Activated CD4-positive, alpha-beta memory T cell treated with anti-CD3 and anti-CD28 coated beads, Interleukin-2, amount 10 ng/mL, durations not matched to agents 7 days and 5 days (primary cell): ENCODE measurements around the gene HDAC5. TPM values are rescaled to one million over a fixed set of nuclear protein-coding genes. Genes with fewer than 3 reads are reported as not detected.
"Not testable (repeated sequence)": the region's sequence is repeated elsewhere in the genome, so short reads cannot be mapped to it uniquely, and the experiment has no call there.

ENCODE experiments used
- CTCF ChIA-PET: fragments of 350-600 bp; sonication (Branson Sonifier 250); formaldehyde crosslinking; loops from one replicate; lab custom pipeline; 2021; ENCODE audit warnings: antibody characterized with exemption, inconsistent platforms; lab: Charles Lee
- POLR2A ChIA-PET: fragments of 350-600 bp; sonication (Branson Sonifier 250); formaldehyde crosslinking; loops from one replicate; lab custom pipeline; 2021; ENCODE audit warnings: antibody characterized with exemption; lab: Charles Lee
- DNase-seq: peaks from one replicate; pipeline ENCODE4 v3.0.0-alpha.2; 2020
- H3K27ac Mint-ChIP-seq: one replicate; pipeline ENCODE4 v1.8.0; 2021; ENCODE audit warnings: mild to moderate bottlenecking, mixed read lengths
- H3K27me3 Mint-ChIP-seq: one replicate; pipeline ENCODE4 v1.8.0; 2021; ENCODE audit warnings: mixed read lengths
- H3K36me3 Mint-ChIP-seq: one replicate; pipeline ENCODE4 v1.8.0; 2021; ENCODE audit warnings: low read depth, mixed read lengths
- H3K4me1 Mint-ChIP-seq: one replicate; pipeline ENCODE4 v1.8.0; 2021; ENCODE audit warnings: mixed read lengths
- H3K4me3 Mint-ChIP-seq: one replicate; pipeline ENCODE4 v1.8.0; 2021; ENCODE audit warnings: mild to moderate bottlenecking, mixed read lengths
- H3K9me3 Mint-ChIP-seq: one replicate; pipeline ENCODE4 v1.8.0; 2021; ENCODE audit warnings: mixed read lengths
- total RNA-seq, 2 experiments: library from RNA; stranded (reverse); gene quantifications; one replicate each; pipeline ENCODE4 v1.2.3, GENCODE V29; 2021

The HDAC5 gene
- total RNA-seq, 2 experiments from 2014 or later, result 42.2 to 42.7 TPM

DNA sequence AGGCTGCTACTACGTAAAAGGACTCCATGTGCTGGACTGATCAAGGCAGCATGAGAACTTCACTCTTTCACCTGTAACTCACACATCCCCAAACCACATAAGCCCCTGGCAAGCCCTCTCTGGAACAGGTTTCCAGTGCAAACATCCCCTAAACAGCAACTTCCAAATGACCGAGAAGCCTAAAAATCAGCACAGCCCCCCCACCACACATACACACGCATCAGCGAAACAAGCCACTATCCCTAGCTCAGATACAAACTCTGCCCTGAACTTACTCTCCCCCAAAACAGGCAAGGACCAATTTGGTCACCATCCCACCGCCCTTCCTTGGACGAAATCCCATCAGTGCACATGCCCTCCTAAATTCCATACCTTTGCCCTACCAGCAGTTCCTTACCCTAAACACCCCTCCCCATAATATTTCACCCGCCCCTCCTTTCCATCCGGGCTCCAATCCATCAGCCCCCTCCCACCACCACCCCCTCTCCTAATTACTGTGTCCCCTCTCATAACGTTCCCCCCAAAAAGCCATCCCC, 57.7 kb downstream of the HDAC5 start:
- Mint-ChIP-seq H3K9me3 (no peaks in the 10 kb centered on the region), H3K27me3 (no peaks in the 10 kb centered on the region), H3K27ac (peak overlapping the region; percentile 82), H3K36me3 (peaks cover 31% of the 10 kb centered on the region), H3K4me3 (peak overlapping the region; percentile 97), H3K4me1 (peaks cover 46% of the 10 kb centered on the region)
- DNase-seq, result peak; percentile 29
- CTCF ChIA-PET, result interaction anchor here (0.6 to 1.2 kb wide), 6 partner anchors 22 to 144 kb away, joined by 3 to 5 read pairs (median 3); partner anchors contain the start of gene HROB
- POLR2A ChIA-PET, result interaction anchor here (0.6 to 2.5 kb wide), 10 partner anchors 9 to 1112 kb away, joined by 3 to 10 read pairs (median 4); partner anchors contain the start of genes HDAC5, TMEM101 and TMUB2

DNA sequence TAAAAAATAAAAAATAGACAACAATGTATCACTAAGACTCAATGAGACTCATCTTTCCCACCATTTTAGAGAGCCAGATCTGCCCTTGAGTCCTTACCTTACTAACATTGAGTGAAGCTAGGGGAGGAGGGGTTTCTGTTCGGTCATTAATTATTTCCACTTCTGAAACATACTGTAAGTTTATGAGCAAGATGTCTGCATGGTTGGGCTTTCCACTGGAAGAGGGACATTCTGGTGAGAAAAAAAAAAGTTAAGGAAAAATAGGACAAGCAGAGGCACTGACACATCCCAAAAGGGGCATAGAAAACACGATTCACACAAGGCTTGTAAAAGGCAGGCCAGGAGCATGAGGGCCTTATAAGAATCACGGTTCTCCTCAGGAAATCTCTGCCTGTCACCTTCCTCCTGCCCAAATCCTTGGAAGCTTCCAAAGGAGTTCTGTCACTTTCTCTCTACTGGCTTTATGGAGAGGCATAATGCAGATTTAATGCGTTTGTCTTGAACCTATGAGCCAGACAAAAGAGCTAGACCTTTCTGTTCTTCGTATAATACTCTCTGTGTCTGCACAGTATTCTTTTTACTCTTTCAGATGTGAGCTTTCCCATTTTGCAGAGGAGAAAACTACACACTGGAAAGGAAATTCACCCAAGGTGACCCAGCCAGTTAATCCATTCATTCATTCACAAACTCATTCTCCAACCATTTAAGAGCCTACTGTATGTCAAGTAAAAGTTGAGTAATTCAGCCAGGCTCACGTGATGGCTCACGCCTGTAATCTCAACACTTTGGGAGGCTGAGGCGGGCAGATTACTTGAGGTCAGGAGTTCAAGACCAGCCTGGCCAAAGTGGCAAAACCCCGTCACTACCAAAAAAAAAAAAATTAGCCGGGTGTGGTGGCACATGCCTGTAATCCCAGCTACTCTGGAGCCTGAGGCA, 59.5 kb downstream of the HDAC5 start:
- H3K9me3 Mint-ChIP-seq, result no peaks in the 10 kb centered on the region
- peak overlapping the region; percentile 3 for H3K27ac Mint-ChIP-seq
- peak overlapping the region; percentile 22 for H3K4me3 Mint-ChIP-seq
- H3K4me1 Mint-ChIP-seq, result peaks cover 52% of the 10 kb centered on the region
- CTCF ChIA-PET, result interaction anchor here (0.6 kb wide), 1 partner anchor 661 kb away, joined by 4 read pairs; no protein-coding TSS in a partner anchor
- H3K27me3 Mint-ChIP-seq, result no peaks in the 10 kb centered on the region
- peaks cover 45% of the 10 kb centered on the region for H3K36me3 Mint-ChIP-seq
- no peak for DNase-seq
- POLR2A ChIA-PET, result interaction anchor here (0.6 to 1.2 kb wide), 2 partner anchors 56 to 77 kb away, joined by 3 to 4 read pairs; no protein-coding TSS in a partner anchor

DNA sequence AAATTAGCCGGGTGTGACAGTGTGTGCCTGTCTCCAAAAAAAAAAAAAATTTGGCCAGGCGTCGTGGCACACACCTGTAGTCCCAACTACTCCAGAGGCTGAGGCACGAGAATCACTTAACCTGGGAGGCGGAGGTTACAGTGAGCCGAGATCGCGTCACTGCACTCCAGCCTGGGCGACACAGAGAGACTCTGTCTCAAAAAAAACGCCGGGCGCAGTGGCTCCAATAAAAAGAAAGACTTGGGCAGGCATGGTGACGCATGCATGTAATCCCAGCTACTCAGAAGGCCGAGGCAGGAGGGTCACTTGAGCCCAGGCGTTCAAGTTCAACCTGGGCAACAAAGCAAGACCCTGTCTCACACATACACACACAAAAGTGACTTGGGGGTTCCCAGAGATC, 60.6 kb downstream of the HDAC5 start:
- ChIA-PET POLR2A (no interaction called here), CTCF (interaction anchor here (0.6 kb wide), 1 partner anchor 67 kb away, joined by 4 read pairs; no protein-coding TSS in a partner anchor)
- no peaks in the 10 kb centered on the region for H3K27me3 Mint-ChIP-seq
- DNase-seq, result no peak
- no peaks in the 10 kb centered on the region for H3K9me3 Mint-ChIP-seq
- no peak overlapping the region for H3K4me3 Mint-ChIP-seq
- peaks cover 54% of the 10 kb centered on the region for H3K36me3 Mint-ChIP-seq
- no peak overlapping the region for H3K27ac Mint-ChIP-seq
- H3K4me1 Mint-ChIP-seq, result peaks cover 57% of the 10 kb centered on the region

DNA sequence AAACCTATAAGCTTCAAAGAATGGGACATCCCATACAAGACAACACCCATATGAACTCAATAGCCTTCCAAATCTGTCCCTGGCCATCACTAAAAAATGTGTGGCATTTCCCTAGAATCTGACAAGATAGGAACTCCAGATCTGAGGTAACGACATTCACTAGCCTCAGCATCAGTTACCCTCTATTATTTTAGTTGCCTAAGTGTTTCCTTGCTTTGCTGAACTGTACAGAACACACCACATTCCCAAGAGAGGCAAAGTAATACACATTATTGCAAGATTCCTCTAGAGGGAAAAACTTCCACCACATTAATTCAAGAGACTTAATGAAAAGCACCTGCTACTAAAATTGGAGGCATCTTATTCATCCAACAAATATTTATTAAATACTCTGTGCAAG, 62.0 kb downstream of the HDAC5 start:
- H3K4me3 Mint-ChIP-seq, result no peak overlapping the region
- H3K9me3 Mint-ChIP-seq, result no peaks in the 10 kb centered on the region
- no peaks in the 10 kb centered on the region for H3K27me3 Mint-ChIP-seq
- H3K36me3 Mint-ChIP-seq, result peaks cover 58% of the 10 kb centered on the region
- peaks cover 49% of the 10 kb centered on the region for H3K4me1 Mint-ChIP-seq
- ChIA-PET CTCF (interaction anchor here (1.3 kb wide), 1 partner anchor 118 kb away, joined by 5 read pairs; no protein-coding TSS in a partner anchor), POLR2A (interaction anchor here (1.3 kb wide), 1 partner anchor 62 kb away, joined by 4 read pairs; the partner anchor contains the start of gene HDAC5)
- DNase-seq, result no peak
- no peak overlapping the region for H3K27ac Mint-ChIP-seq

DNA sequence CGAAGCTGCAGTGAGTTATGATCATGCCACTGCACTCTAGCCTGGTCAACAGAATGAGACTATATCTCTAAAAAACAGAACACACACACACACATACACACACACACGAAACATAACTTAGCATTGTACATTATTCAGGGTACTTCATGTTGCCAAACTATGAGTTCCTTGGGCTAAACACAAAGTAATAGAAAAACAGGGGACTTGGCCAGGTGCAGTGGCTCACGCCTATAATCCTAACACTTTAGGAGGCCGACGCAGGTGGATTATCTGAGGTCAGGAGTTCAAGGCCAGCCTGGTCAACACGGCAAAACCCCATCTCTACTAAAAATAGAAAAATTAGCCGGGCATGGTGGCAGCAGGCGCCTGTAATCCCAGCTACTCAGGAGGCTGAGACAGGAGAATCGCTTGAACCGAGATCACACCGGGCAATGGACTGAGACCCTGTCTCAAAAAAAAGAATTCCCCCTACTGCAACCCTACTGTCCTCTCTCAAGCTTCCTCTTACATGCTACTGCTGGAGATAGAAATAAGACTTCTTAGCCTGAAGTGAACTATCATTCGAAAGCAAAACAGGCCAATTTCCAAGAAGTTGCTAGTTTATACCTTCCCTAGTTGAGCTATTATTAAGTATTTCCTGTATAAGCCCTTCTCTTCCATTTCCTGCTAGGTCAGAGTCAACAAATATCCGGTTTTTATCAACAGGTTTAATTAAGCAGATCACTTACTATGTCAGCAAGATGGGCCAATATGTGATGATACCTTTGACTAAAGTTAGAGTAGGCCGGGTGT, 64.1 kb downstream of the HDAC5 start:
- no peaks in the 10 kb centered on the region for H3K27me3 Mint-ChIP-seq
- H3K4me3 Mint-ChIP-seq, result no peak overlapping the region
- H3K36me3 Mint-ChIP-seq, result peaks cover 56% of the 10 kb centered on the region
- ChIA-PET CTCF (interaction anchor here (0.8 to 1.4 kb wide), 3 partner anchors 25 to 109 kb away, joined by 3 read pairs; no protein-coding TSS in a partner anchor), POLR2A (no interaction called here)
- DNase-seq, result no peak
- peak overlapping the region; percentile 27 for H3K27ac Mint-ChIP-seq
- H3K9me3 Mint-ChIP-seq, result no peaks in the 10 kb centered on the region
- peaks cover 42% of the 10 kb centered on the region for H3K4me1 Mint-ChIP-seq

DNA sequence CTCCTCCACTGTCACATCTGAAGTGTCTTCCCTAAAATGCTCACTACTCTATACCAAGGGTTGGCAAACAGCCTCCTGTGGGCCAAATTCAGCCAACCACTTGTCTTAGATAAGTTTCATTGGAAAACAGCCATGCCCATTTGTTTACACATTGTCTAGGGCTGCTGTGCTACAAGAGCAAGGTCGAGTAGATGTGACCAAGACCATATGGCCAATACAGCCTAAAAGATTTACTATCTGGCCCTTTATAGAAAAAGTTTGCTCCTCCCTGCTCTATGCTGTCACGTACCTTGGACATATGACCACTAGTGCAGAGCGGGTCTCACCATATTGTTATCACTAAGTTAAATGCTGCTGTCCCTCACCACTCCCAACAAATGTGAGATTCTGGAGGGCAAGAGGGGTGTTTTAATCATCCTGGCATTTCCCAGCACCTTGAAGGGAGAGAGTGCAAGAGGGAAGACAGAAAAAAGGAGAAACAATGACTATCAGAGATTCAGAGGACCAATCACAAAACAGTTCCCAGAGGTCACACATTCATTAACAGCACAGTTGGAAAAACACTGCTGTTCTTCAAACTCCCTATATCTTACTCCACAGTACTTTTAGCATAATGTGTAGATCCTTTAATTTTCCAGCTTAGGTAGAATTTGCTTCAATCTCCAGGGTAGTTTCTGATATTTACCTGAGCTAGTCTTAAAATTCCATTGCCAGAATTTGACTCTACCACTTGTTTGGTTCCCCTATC, 70.1 kb downstream of the HDAC5 start:
- H3K27ac Mint-ChIP-seq, result no peak overlapping the region
- peaks cover 3% of the 10 kb centered on the region for H3K4me1 Mint-ChIP-seq
- CTCF ChIA-PET, result no interaction called here
- POLR2A ChIA-PET, result no interaction called here
- peaks cover 42% of the 10 kb centered on the region for H3K36me3 Mint-ChIP-seq
- no peak overlapping the region for H3K4me3 Mint-ChIP-seq
- H3K9me3 Mint-ChIP-seq, result no peaks in the 10 kb centered on the region
- no peaks in the 10 kb centered on the region for H3K27me3 Mint-ChIP-seq
- no peak for DNase-seq

DNA sequence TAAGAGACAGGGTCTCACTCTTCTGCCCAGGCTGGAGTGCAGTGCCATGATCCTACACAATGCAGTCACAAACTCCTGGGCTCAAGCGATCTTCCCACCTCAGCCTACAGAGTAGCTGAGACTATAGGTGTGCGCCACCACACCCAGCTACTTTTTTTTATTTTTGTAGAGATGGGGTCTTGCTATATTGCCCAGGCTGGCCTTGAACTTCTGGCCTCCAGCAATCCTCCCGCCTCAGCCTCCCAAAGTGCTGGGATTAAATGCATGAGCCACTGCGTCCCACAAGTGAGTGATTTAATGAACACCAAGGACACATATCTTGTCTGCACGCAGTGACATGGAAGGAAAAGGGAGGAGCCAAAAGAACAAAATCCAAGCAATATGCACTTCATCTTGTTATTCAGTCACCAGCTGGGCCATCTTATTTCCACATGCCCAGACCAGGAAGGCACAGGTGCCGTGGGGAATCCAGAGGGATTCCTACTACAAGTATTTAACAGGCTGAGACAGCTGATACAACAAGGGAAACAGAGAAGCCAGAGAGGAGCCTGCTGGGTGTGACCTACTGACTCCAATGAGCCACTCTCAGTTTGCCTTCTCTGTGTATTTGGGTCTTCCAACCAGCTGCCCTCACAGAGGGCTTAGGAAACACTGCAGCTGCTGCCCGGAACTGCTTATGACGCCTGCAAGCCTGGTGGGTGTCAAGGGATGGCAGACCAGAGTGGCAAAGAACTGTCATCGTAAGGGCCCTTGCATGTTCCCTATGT, 74.0 kb downstream of the HDAC5 start:
- no peak for DNase-seq
- H3K9me3 Mint-ChIP-seq, result no peaks in the 10 kb centered on the region
- H3K36me3 Mint-ChIP-seq, result peaks cover 46% of the 10 kb centered on the region
- no peak overlapping the region for H3K27ac Mint-ChIP-seq
- H3K4me3 Mint-ChIP-seq, result no peak overlapping the region
- no peaks in the 10 kb centered on the region for H3K27me3 Mint-ChIP-seq
- POLR2A ChIA-PET, result no interaction called here
- H3K4me1 Mint-ChIP-seq, result peaks cover 5% of the 10 kb centered on the region
- CTCF ChIA-PET, result interaction anchor here (1.6 kb wide), 1 partner anchor 8 kb away, joined by 4 read pairs; no protein-coding TSS in a partner anchor

DNA sequence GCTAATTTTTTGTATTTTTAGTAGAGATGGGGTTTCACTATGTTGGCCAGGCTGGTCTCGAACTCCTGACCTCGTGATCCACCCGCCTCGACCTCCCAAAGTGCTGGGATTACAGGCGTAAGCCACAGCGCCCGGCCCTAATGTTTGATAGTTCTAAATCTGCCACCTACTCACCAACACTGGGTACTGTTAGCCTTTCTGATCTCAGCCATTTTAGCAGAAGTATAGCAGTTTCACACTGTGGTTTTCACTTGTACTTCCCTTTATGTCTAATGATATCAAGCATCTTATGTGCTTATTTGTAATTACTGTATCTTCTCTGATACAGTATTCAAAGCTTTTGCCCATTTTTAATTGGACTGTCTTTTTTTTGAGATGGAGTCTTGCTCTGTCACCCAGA, 76.5 kb downstream of the HDAC5 start:
- H3K27me3 Mint-ChIP-seq, DNase-seq, CTCF ChIA-PET, H3K27ac Mint-ChIP-seq, H3K9me3 Mint-ChIP-seq, H3K4me3 Mint-ChIP-seq, POLR2A ChIA-PET: not testable (repeated sequence)
- Mint-ChIP-seq H3K4me1 (peaks cover 15% of the 10 kb centered on the region), H3K36me3 (peaks cover 30% of the 10 kb centered on the region)

DNA sequence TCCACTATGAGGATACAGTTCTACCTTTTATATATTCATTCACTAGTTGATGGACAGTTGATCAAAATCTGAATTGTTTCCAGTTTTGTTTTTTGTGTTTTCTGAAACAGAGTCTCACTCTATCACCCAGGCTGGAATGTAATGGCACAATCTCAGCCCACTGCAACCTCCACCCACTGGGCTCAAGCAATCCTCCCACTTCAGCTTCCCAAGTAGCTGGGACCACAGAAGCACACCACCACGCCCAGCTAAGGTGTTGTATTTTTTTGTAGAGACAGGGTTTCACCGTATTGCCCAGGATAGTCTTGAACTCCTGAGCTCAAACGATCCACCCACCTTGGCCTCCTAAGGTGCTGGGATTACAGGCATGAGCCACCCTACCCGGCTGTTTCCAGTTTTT, 78.0 kb downstream of the HDAC5 start:
- Mint-ChIP-seq H3K9me3 (no peaks in the 10 kb centered on the region), H3K27ac (no peak overlapping the region), H3K4me1 (peaks cover 25% of the 10 kb centered on the region), H3K27me3 (no peaks in the 10 kb centered on the region), H3K36me3 (peaks cover 31% of the 10 kb centered on the region), H3K4me3 (no peak overlapping the region)
- POLR2A ChIA-PET, result no interaction called here
- DNase-seq, result no peak
- CTCF ChIA-PET, result interaction anchor here (0.7 to 1.6 kb wide), 4 partner anchors 49 to 163 kb away, joined by 3 to 4 read pairs (median 3); no protein-coding TSS in a partner anchor

DNA sequence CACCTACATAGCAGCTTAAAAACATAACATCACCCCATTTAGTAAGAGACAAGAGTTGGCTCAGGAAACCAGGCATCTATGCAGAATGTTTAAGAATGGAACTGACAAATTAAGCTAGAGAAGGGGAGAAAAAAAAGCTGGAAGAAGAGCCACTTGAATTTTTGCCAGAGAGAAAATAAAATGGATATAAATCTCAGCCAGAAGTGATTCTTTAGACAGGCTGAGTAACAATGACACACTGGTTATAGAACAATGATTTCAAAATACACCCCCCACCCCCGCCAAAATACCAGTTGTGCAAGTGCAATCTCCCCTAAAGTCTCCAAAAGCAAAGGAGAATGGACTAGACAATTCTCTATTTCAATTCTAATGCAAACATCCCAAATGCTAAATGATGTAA, 79.4 kb downstream of the HDAC5 start:
- POLR2A ChIA-PET, result interaction anchor here (1.4 kb wide), 1 partner anchor 22 kb away, joined by 5 read pairs; the partner anchor contains the start of gene LSM12
- no peak for DNase-seq
- Mint-ChIP-seq H3K9me3 (no peaks in the 10 kb centered on the region), H3K27me3 (no peaks in the 10 kb centered on the region), H3K4me1 (peaks cover 35% of the 10 kb centered on the region), H3K27ac (no peak overlapping the region), H3K36me3 (peaks cover 36% of the 10 kb centered on the region), H3K4me3 (no peak overlapping the region)
- CTCF ChIA-PET, result interaction anchor here (0.6 to 4.4 kb wide), 10 partner anchors 12 to 206 kb away, joined by 3 to 55 read pairs (median 4); partner anchors contain the start of gene PPY

DNA sequence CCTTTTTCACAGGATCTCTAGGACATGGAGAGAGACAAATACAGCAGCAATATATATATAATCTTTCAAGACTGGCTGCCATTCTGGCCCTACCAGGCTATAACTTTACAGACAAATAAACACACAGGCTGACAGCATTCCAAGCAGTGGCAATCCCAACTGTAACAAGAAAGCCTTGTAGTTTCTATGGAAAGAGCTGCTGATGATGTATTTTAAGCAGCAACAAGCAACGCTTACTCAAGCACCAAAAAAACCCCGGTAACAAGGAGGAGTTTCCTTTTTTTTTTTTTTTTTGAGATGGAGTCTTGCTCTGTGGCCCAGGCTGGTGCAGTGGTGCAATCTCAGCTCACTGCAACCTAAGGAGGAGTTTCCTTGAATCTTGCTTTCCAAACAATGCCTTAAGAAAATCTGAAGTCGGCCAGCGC, 80.2 kb downstream of the HDAC5 start:
- Mint-ChIP-seq H3K4me3 (no peak overlapping the region), H3K27ac (peak overlapping the region; percentile 34), H3K36me3 (peaks cover 37% of the 10 kb centered on the region), H3K27me3 (no peaks in the 10 kb centered on the region), H3K9me3 (no peaks in the 10 kb centered on the region), H3K4me1 (peaks cover 34% of the 10 kb centered on the region)
- ChIA-PET POLR2A (interaction anchor here (1.4 to 1.5 kb wide), 2 partner anchors 10 to 23 kb away, joined by 5 read pairs; partner anchors contain the start of gene LSM12), CTCF (interaction anchor here (0.6 to 4.4 kb wide), 9 partner anchors 22 to 136 kb away, joined by 3 to 55 read pairs (median 4); partner anchors contain the start of genes HDAC5, MPP2 and PPY)
- DNase-seq, result no peak
